HG03575 (cell line): ENCODE data around the gene PRPSAP1.
A peak's percentile ranks its signal among the peaks of the same experiment; 100 is the strongest.
"Not testable (repeated sequence)": the region's sequence is repeated elsewhere in the genome, so short reads cannot be mapped to it uniquely, and the experiment has no call there.

Experiments
- ATAC-seq: cut with Tn5 transposase; IDR thresholded peaks from one replicate; pipeline ENCODE4 v1.9.1; 2021; ENCODE audit not compliant: unreplicated experiment, insufficient number of reproducible peaks, low FRiP score; ENCODE audit errors: extremely low read depth

Gene PRPSAP1

GRCh38 chr17:76271669-76272540 lies 81.8 kb downstream of the PRPSAP1 start:
- no peak for ATAC-seq

DNA sequence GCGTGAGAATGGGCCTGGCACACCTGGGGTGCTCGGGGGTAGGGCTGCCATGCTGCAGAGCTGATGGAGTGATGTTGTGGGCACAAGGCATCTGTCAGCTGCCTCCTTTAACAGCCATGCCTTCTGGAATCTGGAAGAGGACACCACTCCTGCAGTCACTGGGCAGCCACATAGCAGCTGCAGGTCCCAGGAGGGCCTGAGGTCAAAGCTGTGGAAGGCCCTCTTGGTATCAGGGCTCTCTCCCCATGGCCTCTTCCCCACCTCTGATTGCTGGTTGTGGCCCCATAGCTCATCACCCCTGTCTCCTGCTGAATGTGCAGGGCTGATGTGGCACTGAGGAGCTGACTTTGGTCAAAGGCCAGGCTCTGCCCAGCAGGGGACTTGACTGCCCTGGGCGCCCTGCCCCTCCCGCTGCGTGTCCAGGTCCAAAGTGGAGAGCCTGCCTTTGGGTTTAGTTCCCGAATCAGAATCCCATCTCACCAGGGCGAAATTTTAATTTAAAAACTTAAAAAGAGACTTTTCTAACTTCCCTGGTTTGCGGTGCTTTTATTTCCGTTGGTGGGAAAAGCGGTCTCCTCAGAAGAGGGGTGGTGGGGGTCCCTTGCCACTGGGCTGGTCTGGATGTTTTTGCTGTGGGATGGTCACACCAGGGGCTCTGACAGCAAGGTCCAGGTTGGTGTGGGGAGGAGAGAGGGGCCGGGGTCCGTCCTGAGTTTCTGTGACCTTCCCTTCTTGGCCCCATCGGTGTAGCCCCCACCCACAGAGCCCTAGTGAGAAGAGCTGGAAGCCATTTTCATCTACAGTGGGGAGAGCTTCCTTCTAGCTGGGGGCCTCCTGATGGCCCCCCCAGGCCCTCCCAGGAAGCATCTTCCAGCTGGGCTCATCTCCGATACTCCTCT lies 82.7 kb downstream of the PRPSAP1 start:
- no peak for ATAC-seq

- ATAC-seq, result no peak
Observed at GRCh38 chr17:76270127-76270592, 83.6 kb downstream of the PRPSAP1 start.

GRCh38 chr17:76268991-76269981 lies 84.4 kb downstream of the PRPSAP1 start:
- ATAC-seq, result no peak

DNA sequence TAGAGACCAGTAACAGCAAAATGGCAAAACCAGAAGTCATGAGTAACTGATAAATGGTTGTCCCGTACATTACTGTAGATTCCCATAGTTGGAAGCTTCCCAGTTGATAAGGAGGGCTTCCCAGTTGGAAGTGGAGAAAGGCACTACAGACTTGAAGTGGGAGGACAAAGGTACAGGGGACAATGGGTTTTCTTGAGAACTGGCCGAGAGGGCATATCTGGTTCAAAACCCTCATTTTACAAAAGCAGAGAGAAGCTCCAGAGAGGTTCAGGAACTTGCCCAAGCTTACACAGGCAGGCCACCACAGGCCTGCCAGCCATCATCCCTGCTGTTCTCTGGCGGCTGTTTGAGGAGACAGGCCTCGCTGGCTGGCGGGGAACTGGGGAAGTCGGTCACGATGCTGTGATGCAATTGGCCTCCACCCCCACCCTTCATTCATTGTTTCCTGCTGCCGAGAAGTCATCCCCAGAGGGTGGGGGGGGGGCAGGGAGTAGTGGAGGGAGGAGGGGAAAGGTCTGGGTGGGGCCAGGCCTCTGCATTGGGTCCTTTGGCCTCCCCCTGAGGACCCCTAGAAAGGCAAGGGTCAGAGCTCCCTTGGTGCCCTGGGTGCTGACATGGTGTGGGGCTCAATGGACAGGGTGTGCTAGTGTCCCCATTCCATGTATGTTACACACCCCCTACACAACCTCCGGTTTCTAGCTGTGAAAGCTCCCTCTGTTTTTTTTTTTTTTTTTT lies 85.5 kb downstream of the PRPSAP1 start:
- no peak for ATAC-seq

DNA sequence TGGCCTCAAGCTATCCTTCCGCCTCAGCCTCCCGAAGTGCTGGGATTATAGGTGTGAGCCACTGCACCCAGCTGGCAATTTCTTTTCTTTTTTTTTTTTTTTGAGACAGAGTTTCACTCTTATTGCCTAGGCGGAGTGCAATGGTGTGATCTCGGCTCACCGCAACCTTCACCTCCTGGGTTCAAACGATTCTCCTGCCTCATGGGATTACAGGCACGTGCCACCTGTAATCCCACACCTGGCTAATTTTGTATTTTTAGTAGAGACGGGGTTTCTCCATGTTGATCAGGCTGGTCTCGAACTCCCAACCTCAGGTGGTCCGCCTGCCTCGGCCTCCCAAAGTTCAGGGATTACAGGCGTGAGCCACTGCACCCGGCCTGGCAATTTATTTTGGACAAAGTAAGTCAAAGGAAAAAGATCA lies 86.1 kb downstream of the PRPSAP1 start:
- not testable (repeated sequence) for ATAC-seq

GRCh38 chr17:76267051-76267576 lies 86.6 kb downstream of the PRPSAP1 start:
- ATAC-seq, result no peak

GRCh38 chr17:76266244-76266938 lies 87.3 kb downstream of the PRPSAP1 start:
- no peak for ATAC-seq

- no peak for ATAC-seq
Observed at GRCh38 chr17:76265624-76266243, 88.0 kb downstream of the PRPSAP1 start.

DNA sequence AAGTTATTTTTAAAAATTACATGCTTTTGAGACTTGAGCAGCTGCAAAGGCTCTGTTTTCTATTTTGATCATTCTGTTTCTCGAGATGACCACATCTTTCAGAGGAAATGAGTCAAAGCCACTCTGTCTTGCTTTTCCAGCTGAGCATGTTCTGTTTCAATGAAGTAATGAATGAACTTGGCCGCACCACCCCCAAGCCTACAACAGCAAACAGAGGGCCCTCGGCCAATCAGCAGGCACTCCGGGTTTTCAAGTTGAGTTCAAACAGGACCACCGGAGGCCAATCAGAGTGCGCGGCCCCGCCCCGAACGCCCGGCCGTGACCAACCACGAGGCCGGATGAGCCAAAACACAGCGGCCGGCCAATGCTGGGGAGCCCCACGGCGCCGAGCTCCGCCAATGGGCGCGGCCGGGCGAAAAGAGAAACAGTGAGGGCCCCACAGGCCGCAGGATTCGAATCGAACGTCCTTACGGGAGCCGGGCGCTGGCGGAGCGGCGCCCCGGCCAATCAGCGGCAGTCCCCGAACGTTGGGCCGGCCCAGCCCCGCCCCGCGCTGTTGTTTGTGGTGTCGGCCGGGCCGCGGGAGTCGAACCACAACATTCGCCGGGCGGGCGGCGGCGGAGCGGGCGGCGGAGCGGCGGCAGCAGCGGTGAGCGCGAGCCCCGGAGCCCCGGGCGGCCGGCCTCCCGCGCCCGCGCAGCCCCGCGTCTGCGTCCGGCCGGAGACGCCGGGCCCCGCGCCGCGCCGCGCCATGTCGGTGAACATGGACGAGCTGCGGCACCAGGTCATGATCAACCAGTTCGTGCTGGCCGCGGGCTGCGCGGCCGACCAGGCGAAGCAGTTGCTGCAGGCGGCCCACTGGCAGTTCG lies 88.7 kb downstream of the PRPSAP1 start, which contains the start of gene UBALD2:
Gene UBALD2, plus strand, starts transcription at position 594 of the 869 bp plus-strand sequence. Its CDS starts 158 bp downstream, at position 752.
- ATAC-seq, result peak; percentile 35

- no peak for ATAC-seq
Observed at GRCh38 chr17:76264425-76264754, 89.3 kb downstream of the PRPSAP1 start.

GRCh38 chr17:76263896-76264295 lies 89.8 kb downstream of the PRPSAP1 start:
- ATAC-seq, result no peak

GRCh38 chr17:76262732-76263344 lies 90.9 kb downstream of the PRPSAP1 start:
- no peak for ATAC-seq

DNA sequence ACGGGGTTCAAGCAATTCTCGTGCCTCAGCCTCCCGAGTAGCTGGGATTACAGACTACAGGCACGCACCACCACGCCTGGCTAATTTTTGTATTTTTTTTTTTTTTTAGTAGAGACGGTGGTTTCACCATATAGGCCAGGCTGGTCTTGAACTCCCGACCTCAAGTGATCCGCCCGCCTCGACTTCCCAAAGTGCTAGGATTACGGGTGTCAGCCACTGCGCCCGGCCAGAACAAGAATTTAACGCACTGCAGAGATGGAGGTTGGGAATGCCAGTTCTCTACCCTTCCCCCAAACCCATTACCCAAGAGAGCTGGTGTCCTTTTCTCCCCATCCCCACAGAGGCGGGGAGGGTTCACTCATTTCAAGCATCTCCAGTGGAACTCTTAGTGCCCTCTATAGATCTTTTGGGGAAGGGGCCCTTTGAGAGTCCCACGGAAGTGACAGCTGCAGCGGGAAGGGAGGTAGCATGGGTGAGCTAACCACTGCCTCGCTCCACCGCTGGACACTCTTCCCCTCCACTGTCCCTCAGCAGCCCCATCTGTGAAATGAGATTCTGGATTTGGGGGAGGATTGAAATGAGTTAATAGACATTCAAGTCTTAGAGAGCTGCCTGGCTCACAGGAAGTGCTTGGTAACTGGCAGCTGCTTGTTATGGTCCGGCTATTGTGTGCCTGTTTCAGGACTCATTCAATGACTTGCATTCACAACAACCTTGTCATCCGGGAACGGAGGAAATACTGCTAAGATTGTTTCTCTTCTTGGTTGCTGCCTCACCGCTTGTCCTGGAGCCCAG lies 92.1 kb downstream of the PRPSAP1 start:
- no peak for ATAC-seq

DNA sequence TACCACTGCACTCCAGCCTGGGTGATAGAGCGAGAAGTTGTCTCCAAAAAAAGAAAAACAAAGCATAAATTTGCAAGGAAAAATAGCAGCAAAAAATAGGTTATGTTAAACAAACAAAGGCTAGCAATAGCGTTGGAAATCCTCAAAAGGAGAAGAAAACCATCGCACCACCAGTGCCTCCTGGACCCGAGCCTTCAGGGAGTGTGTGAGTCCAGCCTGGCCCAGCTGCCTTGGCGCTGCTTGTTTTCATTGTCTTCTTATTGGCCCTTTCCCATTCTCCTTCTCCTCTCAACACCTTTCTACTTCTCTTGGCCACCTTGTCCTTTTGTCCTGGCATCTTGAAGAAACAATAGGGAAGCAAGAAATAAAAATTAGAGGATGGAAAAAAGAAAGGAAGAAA lies 93.0 kb downstream of the PRPSAP1 start:
- no peak for ATAC-seq
